Dedifferentiated amniotic fluid mesenchymal stem cell (primary cell): ENCODE data around the gene LUZP2.

Experiments
- DNase-seq: peaks from one replicate; pipeline ENCODE4 v3.0.0-alpha.2; 2016; ENCODE audit errors: extremely low spot score

Gene LUZP2

GRCh38 chr11:24635588-24636290 lies 138.9 kb downstream of the LUZP2 start:
- no peak for DNase-seq

GRCh38 chr11:24636291-24636629 lies 139.4 kb downstream of the LUZP2 start:
- DNase-seq: no peak

- DNase-seq: no peak
Measured at GRCh38 chr11:24637520-24637919, 140.7 kb downstream of the LUZP2 start.

GRCh38 chr11:24642648-24643047 lies 145.8 kb downstream of the LUZP2 start:
- DNase-seq: no peak

GRCh38 chr11:24645563-24645962 lies 148.7 kb downstream of the LUZP2 start:
- no peak for DNase-seq

- DNase-seq: no peak
Measured at GRCh38 chr11:24651873-24652272, 155.0 kb downstream of the LUZP2 start.

- no peak for DNase-seq
Measured at GRCh38 chr11:24653901-24654300, 157.0 kb downstream of the LUZP2 start.

GRCh38 chr11:24661331-24661730 lies 164.5 kb downstream of the LUZP2 start:
- no peak for DNase-seq

- no peak for DNase-seq
Measured at GRCh38 chr11:24664399-24664798, 167.5 kb downstream of the LUZP2 start.

GRCh38 chr11:24667353-24667968 lies 170.6 kb downstream of the LUZP2 start:
- DNase-seq: no peak

GRCh38 chr11:24678703-24679348 lies 182.0 kb downstream of the LUZP2 start:
- no peak for DNase-seq

- DNase-seq: no peak
Measured at GRCh38 chr11:24679821-24680351, 183.0 kb downstream of the LUZP2 start.

GRCh38 chr11:24683583-24683982 lies 186.7 kb downstream of the LUZP2 start:
- DNase-seq: no peak

- no peak for DNase-seq
Measured at GRCh38 chr11:24685821-24686220, 189.0 kb downstream of the LUZP2 start.

GRCh38 chr11:24687531-24688147 lies 190.8 kb downstream of the LUZP2 start:
- no peak for DNase-seq

GRCh38 chr11:24688981-24689380 lies 192.1 kb downstream of the LUZP2 start:
- DNase-seq: no peak

GRCh38 chr11:24697522-24698111 lies 200.8 kb downstream of the LUZP2 start:
- DNase-seq: no peak

GRCh38 chr11:24704716-24705115 lies 207.9 kb downstream of the LUZP2 start:
- no peak for DNase-seq

GRCh38 chr11:24705474-24705873 lies 208.6 kb downstream of the LUZP2 start:
- DNase-seq: no peak

GRCh38 chr11:24708616-24709015 lies 211.8 kb downstream of the LUZP2 start:
- no peak for DNase-seq

- no peak for DNase-seq
Measured at GRCh38 chr11:24709928-24710565, 213.2 kb downstream of the LUZP2 start.

GRCh38 chr11:24714601-24715000 lies 217.7 kb downstream of the LUZP2 start:
- DNase-seq: no peak
